HEK293 (cell line): Measurements from ENCODE around the gene EFCAB9.
"Not testable (repeated sequence)": the region's sequence is repeated elsewhere in the genome, so short reads cannot be mapped to it uniquely, and the experiment has no call there.

Experiments used
- MYNN ChIP-seq: fragments of 450-650 bp; formaldehyde crosslinking; IDR thresholded peaks from 2 replicates; pipeline ENCODE4 v1.5.1; 2016; ENCODE audit warnings: missing biosample characterization, missing genetic modification characterization, borderline replicate concordance
- SP7 ChIP-seq: fragments of 450-650 bp; formaldehyde crosslinking; IDR thresholded peaks from 2 replicates; pipeline ENCODE4 v1.5.1; 2016; ENCODE audit warnings: missing biosample characterization, missing genetic modification characterization
- ZNF169 ChIP-seq: fragments of 450-650 bp; formaldehyde crosslinking; IDR thresholded peaks from 2 replicates; pipeline ENCODE4 v1.5.1; 2016; ENCODE audit warnings: missing biosample characterization, missing genetic modification characterization

DNA sequence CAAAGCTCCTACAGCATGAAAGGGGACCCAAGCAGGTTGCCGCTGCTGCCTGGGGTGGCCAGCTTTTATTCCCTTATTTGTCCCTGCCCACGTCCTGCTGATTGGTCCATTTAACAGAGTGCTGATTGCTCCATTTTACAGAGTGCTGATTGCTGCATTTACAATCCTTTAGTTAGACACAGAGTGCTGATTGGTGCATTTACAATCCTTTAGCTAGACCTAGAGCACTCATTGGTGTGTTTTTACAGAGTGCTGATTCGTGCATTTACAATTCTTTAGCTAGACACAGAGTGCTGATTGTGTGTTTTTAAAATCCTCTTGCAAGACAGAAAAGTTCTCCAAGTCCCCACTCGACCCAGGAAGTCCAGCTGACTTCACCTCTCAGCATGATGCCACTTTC lies 3.8 kb downstream of the EFCAB9 start:
- TF ChIP-seq SP7, MYNN, ZNF169 (tag by site-specific recombination): not testable (repeated sequence)
